ENCODE measurements around the gene ATG2A. TPM values are rescaled to one million over a fixed set of nuclear protein-coding genes. Genes with fewer than 3 reads are reported as not detected.
A peak's percentile ranks its signal among the peaks of the same experiment; 100 is the strongest.

ATG2A gene
- total and polyA plus RNA-seq, 9 of the 15 experiments (the other 6 are each of a cell fraction or from before 2014, with no cell fraction given): 0.25 to 45.9 (median 5.2) TPM

- TF ChIP-seq TCF15 (CRISPR knock-in tag; IDR thresholded peaks at IDR 0.05): no peak
- peak; percentile 26 for TF ChIP-seq GMEB1 (CRISPR knock-in tag; IDR thresholded peaks at IDR 0.05)
- peak; percentile 93 for TF ChIP-seq MYC (IDR thresholded peaks at IDR 0.05; ENCODE audit: low read depth, low read length)
- peak; percentile 92 for TF ChIP-seq MYC (CRISPR knock-in tag; IDR thresholded peaks at IDR 0.05; ENCODE audit: borderline replicate concordance, low read depth)
- no peak for TF ChIP-seq PCBP2 (IDR thresholded peaks at IDR 0.05; ENCODE audit: low read depth, low read length, poor library complexity, severe bottlenecking)
- TF ChIP-seq ZNF224 (CRISPR knock-in tag; IDR thresholded peaks at IDR 0.05): no peak
- TF ChIP-seq POLR2AphosphoS2 (IDR thresholded peaks at IDR 0.05; ENCODE audit: low read length): no peak
- TF ChIP-seq HDGF (IDR thresholded peaks at IDR 0.05): no peak
- no peak for TF ChIP-seq ZNF507 (tag; conservative IDR thresholded peaks at IDR 0.05)
- TF ChIP-seq SMARCA5 (IDR thresholded peaks at IDR 0.05): no peak
- TF ChIP-seq ZNF79 (CRISPR knock-in tag; IDR thresholded peaks at IDR 0.05; ENCODE audit: low read depth): no peak
- no peak for TF ChIP-seq PATZ1 (CRISPR knock-in tag; IDR thresholded peaks at IDR 0.05; ENCODE audit: borderline replicate concordance)
- TF ChIP-seq SAP30 (IDR thresholded peaks at IDR 0.05; ENCODE audit: borderline replicate concordance, insufficient read depth, low read depth, low read length, poor library complexity, severe bottlenecking): peak; percentile 76
- 0 out of 4 replicates have a peak, but pooled peaks of 1 of the 2 experiments have one; percentile 24 for TF ChIP-seq BCLAF1 (IDR thresholded peaks at IDR 0.05; ENCODE audit: borderline replicate concordance in 1 of 2, control insufficient read depth in 1 of 2, low read depth in 2 of 2, low read length in 1 of 2)
- TF ChIP-seq E2F3 (CRISPR knock-in tag; IDR thresholded peaks at IDR 0.05): peak; percentile 73; the same call in 1 of the 2 replicates
- no peak for TF ChIP-seq HMG20A (CRISPR knock-in tag; conservative IDR thresholded peaks at IDR 0.05)
- TF ChIP-seq NR2F6 (CRISPR knock-in tag; IDR thresholded peaks at IDR 0.05): no peak
Observed at GRCh38 chr11:64878494-64879243, 38.3 kb downstream of the ATG2A start, which contains the start of gene EHD1 (continued).

Data from K562 (cell line).